ENCODE results near the gene SNAP29. TPM values are rescaled to one million over a fixed set of nuclear protein-coding genes. Genes with fewer than 3 reads are reported as not detected.

Gene SNAP29
- total RNA-seq, 6 experiments from 2014 or later, result 34.2 to 40.7 (median 38.0) TPM

GRCh38 chr22:20859615-20860014 is 808 bp downstream of the SNAP29 start:
- peaks cover 35% of the 10 kb centered on the region for H3K4me1 Mint-ChIP-seq (ENCODE audit: low read depth)
- H3K4me3 Mint-ChIP-seq, result peak overlapping the region; percentile 92
- no peaks in the 10 kb centered on the region for H3K9me3 Mint-ChIP-seq
- peak overlapping the region; percentile 64 for H3K27ac Mint-ChIP-seq
- TF ChIP-seq CTCF (IDR thresholded peaks at IDR 0.05), result no peak
- H3K27me3 Mint-ChIP-seq (ENCODE audit: insufficient read depth), result no peaks in the 10 kb centered on the region; the same call in 1 of the 2 replicates
- DNase-seq, result no peak
- H3K36me3 Mint-ChIP-seq (ENCODE audit: low read depth), result no peaks in the 10 kb centered on the region

- TF ChIP-seq CTCF (IDR thresholded peaks at IDR 0.05), result no peak
- no peak overlapping the region for H3K27ac Mint-ChIP-seq
- no peak overlapping the region for H3K4me3 Mint-ChIP-seq
- H3K9me3 Mint-ChIP-seq, result no peaks in the 10 kb centered on the region
- H3K36me3 Mint-ChIP-seq (ENCODE audit: low read depth), result no peaks in the 10 kb centered on the region
- H3K27me3 Mint-ChIP-seq (ENCODE audit: insufficient read depth), result no peaks in the 10 kb centered on the region; the same call in none of the 2 replicates
- peaks cover 39% of the 10 kb centered on the region for H3K4me1 Mint-ChIP-seq (ENCODE audit: low read depth)
- no peak for DNase-seq
Measured at GRCh38 chr22:20862540-20862939, 3.7 kb downstream of the SNAP29 start.

- H3K4me1 Mint-ChIP-seq (ENCODE audit: low read depth), result peaks cover 41% of the 10 kb centered on the region
- no peak overlapping the region for H3K27ac Mint-ChIP-seq
- no peaks in the 10 kb centered on the region; the same call in none of the 2 replicates for H3K27me3 Mint-ChIP-seq (ENCODE audit: insufficient read depth)
- no peak for DNase-seq
- no peaks in the 10 kb centered on the region for H3K36me3 Mint-ChIP-seq (ENCODE audit: low read depth)
- H3K9me3 Mint-ChIP-seq, result no peaks in the 10 kb centered on the region
- TF ChIP-seq CTCF (IDR thresholded peaks at IDR 0.05), result no peak
- no peak overlapping the region for H3K4me3 Mint-ChIP-seq
Measured at GRCh38 chr22:20863366-20863765, 4.6 kb downstream of the SNAP29 start.

- Mint-ChIP-seq H3K9me3 (no peaks in the 10 kb centered on the region), H3K4me1 (ENCODE audit: low read depth) (peaks cover 46% of the 10 kb centered on the region), H3K27me3 (ENCODE audit: insufficient read depth) (no peaks in the 10 kb centered on the region; the same call in none of the 2 replicates), H3K27ac (no peak overlapping the region), H3K36me3 (ENCODE audit: low read depth) (no peaks in the 10 kb centered on the region), H3K4me3 (no peak overlapping the region)
- DNase-seq, result no peak
- no peak for TF ChIP-seq CTCF (IDR thresholded peaks at IDR 0.05)
Measured at GRCh38 chr22:20864186-20864908, 5.5 kb downstream of the SNAP29 start.

- no peak for TF ChIP-seq CTCF (IDR thresholded peaks at IDR 0.05)
- Mint-ChIP-seq H3K4me1 (ENCODE audit: low read depth) (peaks cover 39% of the 10 kb centered on the region), H3K4me3 (no peak overlapping the region), H3K36me3 (ENCODE audit: low read depth) (no peaks in the 10 kb centered on the region), H3K27ac (no peak overlapping the region), H3K27me3 (ENCODE audit: insufficient read depth) (no peaks in the 10 kb centered on the region; the same call in none of the 2 replicates), H3K9me3 (no peaks in the 10 kb centered on the region)
- DNase-seq, result no peak
Measured at GRCh38 chr22:20865331-20865730, 6.5 kb downstream of the SNAP29 start.

All from HFFc6 (cell line).